Endothelial cell of umbilical vein (primary cell): Measurements from ENCODE around the gene OSBPL1A. TPM values are rescaled to one million over a fixed set of nuclear protein-coding genes. Genes with fewer than 3 reads are reported as not detected.

Experiments used
- BruUV-seq: library from RNA; stranded (reverse); fragments of 400-500 nt; replicated peaks from 2 replicates; lab custom pipeline; 2021; lab: Mats Ljungman, UMichigan
- CTCF ChIA-PET: fragments of 300-600, 350-600 bp; sonication (Branson Sonifier 250); formaldehyde crosslinking; loops from one replicate; lab custom pipeline; 2021; ENCODE audit warnings: antibody characterized with exemption, inconsistent platforms; lab: Charles Lee
- POLR2A ChIA-PET: fragments of 300-600, 350-600 bp; sonication (Branson Sonifier 250); formaldehyde crosslinking; loops from one replicate; lab custom pipeline; 2021; ENCODE audit warnings: antibody characterized with exemption, inconsistent platforms; lab: Charles Lee
- DNase-seq: peaks from one replicate; pipeline ENCODE4 v3.0.0-alpha.2; 2011; ENCODE audit warnings: low read depth, low spot score
- FAIRE-seq: peaks from 2 replicates; lab custom pipeline; 2011; peaks lifted over from hg19 to GRCh38; lab: Jason Lieb, UNC
- H2AFZ ChIP-seq: 2 replicates; pipeline ENCODE4 v1.6.0; 2012; ENCODE audit warnings: low read depth, low read length, control low read depth, inconsistent platforms
- H3K27ac ChIP-seq: 2 replicates; pipeline ENCODE4 v1.5.1; 2011; ENCODE audit warnings: low read depth, mild to moderate bottlenecking, control low read depth, low read length, moderate library complexity; ENCODE audit not compliant: insufficient read depth
- H3K27me3 ChIP-seq, 2 experiments: 2 replicates each; pipeline versions ENCODE4 v1.6.0 to v1.6.1; 2011; ENCODE audit warnings: low read length in 2 of 2, mixed read lengths in 1 of 2; ENCODE audit not compliant: control insufficient read depth in 2 of 2, insufficient read depth in 2 of 2
- H3K36me3 ChIP-seq, 2 experiments: 2 replicates in 1 of 2; 3 replicates in 1 of 2; pipeline ENCODE4 v1.5.1; 2011; ENCODE audit warnings: low read length in 2 of 2, mild to moderate bottlenecking in 1 of 2, moderate library complexity in 1 of 2; ENCODE audit not compliant: control insufficient read depth in 2 of 2, insufficient read depth in 2 of 2; ENCODE audit errors: extremely low read depth in 1 of 2
- H3K4me1 ChIP-seq: 3 replicates; pipeline ENCODE4 v1.5.1; 2011; ENCODE audit warnings: mild to moderate bottlenecking, low read length; ENCODE audit not compliant: control insufficient read depth, insufficient read depth; ENCODE audit errors: extremely low read depth
- H3K4me2 ChIP-seq: 2 replicates; pipeline ENCODE4 v1.6.1; 2011; ENCODE audit warnings: low read length, control low read depth, mixed read lengths; ENCODE audit not compliant: insufficient read depth
- H3K4me3 ChIP-seq, 3 experiments: fragments of 200-600 bp in 1 of 3; sonication (generic), shearing (Covaris generic) in 1 of 3; replicated peaks in 1 of 3; 2 replicates each; pipeline ENCODE4 v1.5.1; 2011 to 2016; ENCODE audit warnings: control low read depth in 3 of 3, low read length in 3 of 3, mild to moderate bottlenecking in 2 of 3, inconsistent platforms in 1 of 3, low read depth in 1 of 3, moderate library complexity in 1 of 3; ENCODE audit not compliant: insufficient read depth in 1 of 3
- H3K79me2 ChIP-seq: 2 replicates; pipeline ENCODE4 v1.6.0; 2012; ENCODE audit warnings: low read length, inconsistent platforms; ENCODE audit not compliant: control insufficient read depth, insufficient read depth
- H3K9ac ChIP-seq: replicated peaks from 2 replicates; pipeline ENCODE3; 2011; ENCODE audit warnings: low read length, control low read depth; ENCODE audit not compliant: insufficient read depth; ENCODE audit errors: extremely low read depth
- H3K9me1 ChIP-seq: replicated peaks from 3 replicates; pipeline ENCODE4 v1.6.0; 2011; ENCODE audit warnings: mild to moderate bottlenecking, low read length; ENCODE audit not compliant: control insufficient read depth, insufficient read depth; ENCODE audit errors: extremely low read depth
- H3K9me3 ChIP-seq: replicated peaks from 2 replicates; pipeline ENCODE4 v1.5.1; 2012; ENCODE audit warnings: low read length, inconsistent platforms; ENCODE audit not compliant: control insufficient read depth, insufficient read depth
- H4K20me1 ChIP-seq: replicated peaks from 2 replicates; pipeline ENCODE3; 2011; ENCODE audit warnings: mild to moderate bottlenecking, low read length; ENCODE audit not compliant: control insufficient read depth, insufficient read depth; ENCODE audit errors: extremely low read depth
- EZH2 ChIP-seq: IDR thresholded peaks from 2 replicates; pipeline ENCODE4 v1.6.1; 2012; ENCODE audit warnings: borderline replicate concordance, low read depth, mild to moderate bottlenecking, moderate library complexity, low read length, inconsistent platforms; ENCODE audit not compliant: severe bottlenecking
- FOS ChIP-seq: IDR thresholded peaks from 2 replicates; pipeline ENCODE4 v1.6.1; 2011; ENCODE audit warnings: mild to moderate bottlenecking, low read length, moderate library complexity, borderline replicate concordance; ENCODE audit not compliant: insufficient read depth
- GATA2 ChIP-seq: IDR thresholded peaks from 2 replicates; pipeline ENCODE4 v1.7.0; 2011; ENCODE audit warnings: low read depth, mild to moderate bottlenecking, moderate library complexity, mixed read lengths, low read length; ENCODE audit not compliant: insufficient read length, insufficient read depth
- JUN ChIP-seq: IDR thresholded peaks from 2 replicates; pipeline ENCODE4 v1.6.1; 2011; ENCODE audit warnings: borderline replicate concordance, low read depth; ENCODE audit not compliant: insufficient read length, insufficient read depth
- MAX ChIP-seq: IDR thresholded peaks from 2 replicates; pipeline ENCODE4 v1.6.1; 2011; ENCODE audit not compliant: insufficient read depth, insufficient read length
- MYC ChIP-seq: IDR thresholded peaks from one replicate; pipeline ENCODE4 v1.6.1; 2011; ENCODE audit warnings: mild to moderate bottlenecking, low read depth, low read length
- POLR2A ChIP-seq: IDR thresholded peaks from 2 replicates; pipeline ENCODE4 v1.6.1; 2012; ENCODE audit warnings: low read depth, mild to moderate bottlenecking, control low read depth, low read length
- POLR2AphosphoS5 ChIP-seq: IDR thresholded peaks from 2 replicates; pipeline ENCODE4 v1.6.1; 2012; ENCODE audit warnings: low read depth, mild to moderate bottlenecking, control low read depth, low read length, moderate library complexity; ENCODE audit not compliant: insufficient read depth
- dilution Hi-C: fragments of 300-500 bp; cut with MboI; formaldehyde crosslinking; loops from one replicate; pipeline ENCODE4 v1.15.0; 2019; ENCODE audit warnings: low sequenced_read_pairs; ENCODE audit not compliant: extremely low pct_ligation_motif_present
- intact Hi-C: fragments of 100-400 bp; cut with micrococcal nuclease; formaldehyde crosslinking; loops from one replicate; pipeline ENCODE4 v1.10.0; 2022
- polyA plus RNA-seq, 4 experiments: library from polyadenylated mRNA; depleted of rRNA in 3 of 4; stranded (reverse) in 3 of 4; unstranded in 1 of 4; fragments of >200 nt; gene quantifications; 2 replicates each; pipeline versions ENCODE4 v1.2.1 to v1.2.3, GENCODE V29; 2011 to 2012; ENCODE audit warnings: missing spikeins in 1 of 4
- total RNA-seq: library from RNA; stranded (reverse); gene quantifications from 2 replicates; pipeline ENCODE4 v1.2.3, GENCODE V29; 2021
- TF ChIP-seq, protein P1 (sequence below), 2 donors: IDR thresholded peaks; 1 replicate in 1 of 2; 2 replicates in 1 of 2; pipeline ENCODE4 v1.5.1; 2011; ENCODE audit warnings: low read length in 2 of 2, mild to moderate bottlenecking in 2 of 2, moderate library complexity in 2 of 2, control low read depth in 1 of 2, inconsistent platforms in 1 of 2, low read depth in 1 of 2; ENCODE audit not compliant: insufficient read depth in 1 of 2; ENCODE audit errors: extremely low read depth in 1 of 2

The OSBPL1A gene
- total and polyA plus RNA-seq, 2 donors (not counting 3 experiments of a cell fraction or from before 2014, with no cell fraction given): 6.4 to 16.5 TPM

DNA sequence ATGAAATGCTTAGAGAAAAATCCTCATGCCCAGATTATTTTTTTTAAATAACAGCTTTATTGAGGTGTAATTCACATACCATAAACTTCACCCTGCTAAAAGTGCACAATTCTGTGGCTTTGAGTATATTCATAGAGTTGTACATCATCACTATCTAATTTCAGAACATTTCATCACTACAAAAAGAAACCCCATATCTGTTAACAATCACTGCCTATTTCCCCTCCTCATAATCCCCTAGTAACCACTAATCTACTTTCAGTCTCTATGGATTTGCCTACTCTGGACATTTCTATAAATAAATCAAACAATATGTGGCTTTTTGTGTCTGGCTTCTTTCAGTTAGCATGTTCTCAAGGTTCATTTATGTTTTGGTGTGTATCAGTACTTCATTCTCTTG lies 51.4 kb downstream of the OSBPL1A start:
- H3K9me3 ChIP-seq: no peaks in the 10 kb centered on the region
- H4K20me1 ChIP-seq: no peaks in the 10 kb centered on the region
- TF ChIP-seq, protein P1, sequence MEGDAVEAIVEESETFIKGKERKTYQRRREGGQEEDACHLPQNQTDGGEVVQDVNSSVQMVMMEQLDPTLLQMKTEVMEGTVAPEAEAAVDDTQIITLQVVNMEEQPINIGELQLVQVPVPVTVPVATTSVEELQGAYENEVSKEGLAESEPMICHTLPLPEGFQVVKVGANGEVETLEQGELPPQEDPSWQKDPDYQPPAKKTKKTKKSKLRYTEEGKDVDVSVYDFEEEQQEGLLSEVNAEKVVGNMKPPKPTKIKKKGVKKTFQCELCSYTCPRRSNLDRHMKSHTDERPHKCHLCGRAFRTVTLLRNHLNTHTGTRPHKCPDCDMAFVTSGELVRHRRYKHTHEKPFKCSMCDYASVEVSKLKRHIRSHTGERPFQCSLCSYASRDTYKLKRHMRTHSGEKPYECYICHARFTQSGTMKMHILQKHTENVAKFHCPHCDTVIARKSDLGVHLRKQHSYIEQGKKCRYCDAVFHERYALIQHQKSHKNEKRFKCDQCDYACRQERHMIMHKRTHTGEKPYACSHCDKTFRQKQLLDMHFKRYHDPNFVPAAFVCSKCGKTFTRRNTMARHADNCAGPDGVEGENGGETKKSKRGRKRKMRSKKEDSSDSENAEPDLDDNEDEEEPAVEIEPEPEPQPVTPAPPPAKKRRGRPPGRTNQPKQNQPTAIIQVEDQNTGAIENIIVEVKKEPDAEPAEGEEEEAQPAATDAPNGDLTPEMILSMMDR (IDR thresholded peaks at IDR 0.05; ENCODE audit: extremely low read depth in 1 of 2, insufficient read depth in 1 of 2, low read depth in 1 of 2, low read length in 2 of 2): no peak
- TF ChIP-seq POLR2AphosphoS5 (no peak), GATA2 (no peak), MAX (no peak), EZH2 (no peak), JUN (no peak), FOS (no peak), MYC (no peak), POLR2A (no peak)
- no peak overlapping the region for H3K27ac ChIP-seq
- no peaks in the 10 kb centered on the region for H3K36me3 ChIP-seq
- dilution Hi-C loops: no loop called here
- H3K27me3 ChIP-seq: no peaks in the 10 kb centered on the region
- DNase-seq: no peak
- H3K4me2 ChIP-seq: no peak overlapping the region
- intact Hi-C loops: no loop called here
- POLR2A ChIA-PET: no interaction called here
- H3K9me1 ChIP-seq: no peaks in the 10 kb centered on the region
- no peaks in the 10 kb centered on the region for H3K4me1 ChIP-seq
- no peaks in the 10 kb centered on the region for H3K79me2 ChIP-seq
- no peak for FAIRE-seq
- CTCF ChIA-PET: interaction anchor here (0.6 to 0.8 kb wide), 3 partner anchors 14 to 150 kb away, joined by 3 to 5 read pairs (median 3); no protein-coding TSS in a partner anchor
- H2AFZ ChIP-seq: no peak overlapping the region
- no TSS peak for BruUV-seq
- H3K9ac ChIP-seq: no peak overlapping the region
- H3K4me3 ChIP-seq: no peak overlapping the region
